HG03558 (cell line): ENCODE data around the gene UBXN6.

Experiments used
- ATAC-seq: cut with Tn5 transposase; IDR thresholded peaks from one replicate; pipeline ENCODE4 v1.9.1; 2021; ENCODE audit warnings: moderate number of reproducible peaks; ENCODE audit not compliant: unreplicated experiment; ENCODE audit errors: extremely low read depth

Gene UBXN6

DNA sequence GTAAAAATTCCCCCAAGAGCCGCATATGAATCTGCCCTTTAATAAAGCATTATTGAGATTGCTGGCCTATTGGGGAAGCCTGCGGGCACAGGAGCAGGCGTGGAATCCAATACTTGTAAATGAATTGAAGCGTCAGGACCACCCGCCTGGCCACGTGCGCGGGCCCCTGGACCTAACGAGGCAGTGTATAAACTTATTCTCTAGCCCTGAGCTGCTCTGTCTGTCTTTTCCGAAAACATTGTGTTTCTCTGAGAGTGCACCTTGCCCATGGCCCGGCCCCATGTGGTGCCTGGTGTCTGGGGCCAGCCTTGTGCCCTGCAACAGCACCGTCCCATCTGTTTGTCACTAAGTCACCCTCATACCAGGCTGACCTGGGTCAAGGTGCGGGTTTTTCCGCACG lies 14.4 kb downstream of the UBXN6 start:
- ATAC-seq, result no peak

- ATAC-seq, result no peak
These were observed 14.8 kb downstream of the UBXN6 start for GRCh38 chr19:4442819-4443146.

DNA sequence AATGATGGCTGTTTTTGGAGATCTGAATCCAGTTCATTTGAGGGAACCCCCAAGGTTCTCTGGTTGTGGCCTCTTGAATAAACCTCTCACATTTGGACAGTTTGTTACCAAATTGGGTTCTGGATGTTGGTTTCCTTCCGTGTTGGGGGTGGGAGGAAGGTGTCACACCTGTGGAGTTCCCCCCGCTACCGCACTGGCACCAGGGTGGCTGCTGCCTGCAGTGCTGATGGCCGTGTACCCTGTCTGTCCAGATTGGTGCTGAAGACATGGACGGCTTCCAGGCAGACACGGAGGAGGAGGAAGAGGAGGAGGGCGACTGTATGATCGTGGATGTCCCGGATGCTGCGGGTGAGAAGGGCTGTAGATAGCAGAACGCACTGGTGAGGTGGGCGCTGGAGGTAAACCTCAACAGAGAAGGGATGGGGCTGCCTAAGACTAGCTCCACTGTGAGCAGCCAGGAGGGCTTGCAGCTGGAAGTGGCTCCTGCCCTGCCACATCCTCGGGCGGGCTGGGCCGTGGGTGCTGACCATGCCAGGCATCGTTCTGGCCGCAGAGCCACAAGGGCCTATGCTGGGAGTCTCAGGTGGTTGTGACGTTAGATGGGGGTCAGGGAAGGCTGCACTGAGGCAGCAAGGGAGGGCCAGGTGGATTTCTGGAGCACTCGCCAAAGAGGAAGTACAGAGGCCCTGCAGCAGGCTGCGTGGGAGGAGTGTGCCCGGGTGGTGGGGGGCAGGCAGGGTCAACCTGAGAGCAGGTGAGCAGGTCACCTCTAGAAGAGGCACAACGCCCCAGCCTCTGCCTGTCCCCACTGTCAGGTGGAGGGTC lies 15.4 kb downstream of the UBXN6 start:
- no peak for ATAC-seq

DNA sequence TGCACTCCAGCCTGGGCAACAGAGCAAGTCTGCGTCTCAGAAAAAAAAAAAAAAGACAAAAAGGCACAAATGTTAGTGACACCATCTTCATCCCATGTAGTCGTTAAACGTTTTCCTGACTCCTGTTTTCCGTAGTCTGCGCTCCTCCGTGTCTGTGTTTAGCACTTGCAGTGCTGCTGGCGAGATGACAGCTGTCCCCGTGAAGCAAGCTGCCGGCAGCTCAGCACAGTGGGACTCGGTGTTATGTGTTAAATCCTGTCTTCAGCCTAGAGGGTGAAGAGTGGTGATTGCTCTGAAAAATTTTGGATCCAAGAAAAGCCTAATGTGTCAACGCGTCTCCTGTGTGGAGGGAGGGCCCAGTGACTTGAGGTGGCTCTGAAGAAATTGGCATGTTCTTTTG lies 18.4 kb downstream of the UBXN6 start:
- no peak for ATAC-seq

DNA sequence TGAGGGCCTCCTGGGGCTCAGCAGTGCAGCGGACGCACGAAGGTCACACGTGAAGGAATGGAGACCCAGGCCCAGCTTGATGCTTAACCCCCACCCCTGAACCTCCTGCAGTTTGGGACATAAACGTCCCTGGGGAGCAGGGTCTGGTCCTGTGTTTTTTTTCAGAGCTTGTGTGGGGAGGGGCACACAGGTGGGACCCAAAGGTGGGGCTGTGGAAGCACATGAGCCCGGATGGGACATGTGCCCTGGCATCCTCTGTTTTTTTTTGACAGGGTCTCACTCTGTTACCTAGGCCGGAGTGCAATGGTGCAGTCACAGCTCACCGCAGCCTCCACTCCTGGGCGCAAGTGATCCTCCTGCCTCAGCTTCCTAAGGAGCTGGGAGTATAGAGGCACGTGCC lies 20.5 kb downstream of the UBXN6 start:
- ATAC-seq, result no peak

DNA sequence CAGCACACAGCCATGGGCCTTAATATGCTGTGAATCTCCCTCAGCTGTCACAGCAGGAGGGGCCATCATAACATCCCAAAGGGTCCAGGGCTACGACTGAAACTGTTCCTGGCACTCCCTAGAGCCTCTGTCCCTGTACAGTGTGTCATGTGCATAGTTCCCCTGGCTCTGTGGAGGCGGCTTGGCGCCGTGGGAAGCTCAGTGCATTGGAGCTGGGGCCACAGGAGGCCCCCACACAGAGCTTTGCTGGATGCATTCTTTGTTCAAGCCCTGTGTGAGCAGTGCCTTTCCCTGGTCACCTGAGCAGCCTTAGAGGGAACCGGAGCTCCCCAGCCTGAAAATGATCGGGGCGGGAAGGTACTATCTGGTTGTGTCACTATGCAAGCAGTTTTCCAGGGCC lies 21.4 kb downstream of the UBXN6 start:
- ATAC-seq, result no peak

GRCh38 chr19:4434391-4434790 lies 23.2 kb downstream of the UBXN6 start:
- ATAC-seq, result no peak

- ATAC-seq, result no peak
These were observed 24.6 kb downstream of the UBXN6 start for GRCh38 chr19:4432918-4433506.

- ATAC-seq, result no peak
These were observed 25.6 kb downstream of the UBXN6 start for GRCh38 chr19:4431808-4432674.

DNA sequence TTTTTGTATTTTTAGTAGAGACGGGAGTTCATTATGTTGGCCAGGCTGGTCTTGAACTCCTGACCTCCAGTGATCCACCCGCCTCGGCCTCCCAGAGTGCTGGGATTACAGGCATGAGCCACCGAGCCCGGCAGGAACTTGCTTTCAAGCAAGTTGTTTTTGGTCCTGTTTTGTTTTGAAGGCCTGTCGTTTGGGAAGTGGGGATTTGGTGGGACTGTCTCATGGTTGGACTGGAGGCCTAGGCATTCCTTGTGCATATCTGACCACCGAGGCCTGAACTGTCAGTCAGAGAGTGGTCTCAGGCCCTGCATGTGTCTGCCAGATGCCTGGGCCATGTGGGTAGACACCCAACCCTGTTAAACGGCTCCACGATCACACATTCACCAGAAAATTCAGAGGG lies 26.3 kb downstream of the UBXN6 start:
- no peak for ATAC-seq

GRCh38 chr19:4430760-4431159 lies 26.8 kb downstream of the UBXN6 start:
- no peak for ATAC-seq

- ATAC-seq, result no peak
These were observed 27.8 kb downstream of the UBXN6 start for GRCh38 chr19:4429771-4430171.

DNA sequence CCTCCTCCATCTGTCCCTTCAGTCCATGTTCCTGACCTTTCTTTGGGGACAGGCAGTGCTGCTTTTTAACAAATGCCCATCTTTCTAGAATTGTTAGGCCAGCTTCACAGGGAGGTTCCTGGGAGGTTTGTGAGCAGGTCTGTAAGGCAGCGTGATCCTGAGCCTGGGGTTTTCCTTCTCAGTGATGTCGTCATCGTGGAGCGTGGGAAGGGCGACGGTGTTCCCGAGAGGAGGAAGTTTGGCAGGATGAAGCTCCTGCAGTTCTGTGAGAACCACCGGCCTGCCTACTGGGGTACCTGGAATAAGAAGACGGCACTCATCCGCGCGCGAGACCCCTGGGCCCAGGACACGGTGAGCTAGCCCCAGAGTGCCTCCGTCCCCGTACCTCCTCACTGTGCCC lies 28.3 kb downstream of the UBXN6 start:
- ATAC-seq, result no peak

- no peak for ATAC-seq
These were observed 29.1 kb downstream of the UBXN6 start for GRCh38 chr19:4428326-4428975.

GRCh38 chr19:4425537-4425936 lies 32.1 kb downstream of the UBXN6 start:
- ATAC-seq, result no peak

GRCh38 chr19:4423416-4424126 lies 34.0 kb downstream of the UBXN6 start:
- no peak for ATAC-seq

DNA sequence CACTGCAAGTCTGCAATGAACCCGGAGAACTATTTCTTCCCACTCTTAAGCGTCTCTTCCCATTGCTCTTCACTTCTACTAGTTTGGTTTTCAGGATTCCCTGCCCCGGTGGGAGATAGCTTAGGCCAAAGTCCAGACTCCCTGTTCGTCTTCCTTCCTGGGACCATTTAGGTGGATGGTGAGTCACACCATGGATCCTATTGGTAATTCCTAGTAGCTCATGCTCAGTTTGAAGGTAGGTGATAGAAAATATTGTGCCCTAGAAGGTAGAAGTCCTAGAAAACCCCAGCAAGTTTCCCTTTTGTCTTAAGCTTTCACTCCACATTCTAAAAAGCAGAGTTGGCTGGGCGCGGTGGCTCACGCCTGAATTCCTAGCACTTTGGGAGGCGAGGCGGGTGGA lies 41.3 kb downstream of the UBXN6 start:
- ATAC-seq, result no peak

DNA sequence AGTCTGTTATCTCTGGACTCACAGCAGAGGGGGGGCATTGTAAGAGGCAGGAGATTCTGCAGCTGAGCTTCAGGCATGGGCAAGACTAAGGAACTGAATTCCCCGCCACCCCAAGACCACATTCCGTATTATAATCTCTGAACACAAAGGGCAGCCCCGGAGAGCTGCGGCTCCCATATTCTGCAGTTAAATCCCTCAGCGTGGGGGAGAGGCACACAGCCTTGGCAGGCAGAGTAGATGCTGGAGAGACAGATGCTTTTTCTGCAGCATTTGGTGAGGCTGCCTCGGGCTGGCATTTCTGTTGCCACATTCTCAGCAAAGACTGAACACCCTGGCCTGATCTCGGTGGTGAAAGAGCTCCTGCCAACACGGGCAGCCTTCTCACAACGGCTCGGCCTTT lies 42.2 kb downstream of the UBXN6 start:
- ATAC-seq, result no peak

DNA sequence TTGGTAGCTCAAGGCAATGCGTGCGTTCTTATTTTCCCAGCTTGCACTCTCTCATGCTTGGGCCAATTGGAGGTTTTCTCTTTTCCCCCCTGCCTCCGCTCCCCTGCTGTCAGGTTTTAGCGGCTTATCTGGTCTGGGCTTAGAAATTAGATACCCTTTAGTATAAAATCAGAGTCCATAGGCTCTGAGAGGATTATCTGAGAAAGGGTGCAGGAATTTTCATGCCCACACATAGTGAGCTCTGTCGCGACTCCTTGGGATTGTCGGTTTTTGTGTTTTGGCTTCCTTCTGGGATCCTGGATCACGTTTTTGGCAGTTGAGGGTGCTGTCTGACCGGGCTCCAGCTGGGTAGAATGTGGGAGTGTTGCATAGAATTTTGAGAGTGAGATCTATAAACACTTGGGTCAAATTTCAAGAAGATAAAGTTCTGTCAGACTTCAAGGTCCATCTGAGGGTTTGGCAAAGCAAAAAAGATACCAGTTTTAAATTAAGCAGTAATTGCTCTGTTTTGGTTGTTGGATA lies 42.7 kb downstream of the UBXN6 start:
- ATAC-seq, result no peak
